Measurements from ENCODE around the gene HDAC4.

The HDAC4 gene

DNA sequence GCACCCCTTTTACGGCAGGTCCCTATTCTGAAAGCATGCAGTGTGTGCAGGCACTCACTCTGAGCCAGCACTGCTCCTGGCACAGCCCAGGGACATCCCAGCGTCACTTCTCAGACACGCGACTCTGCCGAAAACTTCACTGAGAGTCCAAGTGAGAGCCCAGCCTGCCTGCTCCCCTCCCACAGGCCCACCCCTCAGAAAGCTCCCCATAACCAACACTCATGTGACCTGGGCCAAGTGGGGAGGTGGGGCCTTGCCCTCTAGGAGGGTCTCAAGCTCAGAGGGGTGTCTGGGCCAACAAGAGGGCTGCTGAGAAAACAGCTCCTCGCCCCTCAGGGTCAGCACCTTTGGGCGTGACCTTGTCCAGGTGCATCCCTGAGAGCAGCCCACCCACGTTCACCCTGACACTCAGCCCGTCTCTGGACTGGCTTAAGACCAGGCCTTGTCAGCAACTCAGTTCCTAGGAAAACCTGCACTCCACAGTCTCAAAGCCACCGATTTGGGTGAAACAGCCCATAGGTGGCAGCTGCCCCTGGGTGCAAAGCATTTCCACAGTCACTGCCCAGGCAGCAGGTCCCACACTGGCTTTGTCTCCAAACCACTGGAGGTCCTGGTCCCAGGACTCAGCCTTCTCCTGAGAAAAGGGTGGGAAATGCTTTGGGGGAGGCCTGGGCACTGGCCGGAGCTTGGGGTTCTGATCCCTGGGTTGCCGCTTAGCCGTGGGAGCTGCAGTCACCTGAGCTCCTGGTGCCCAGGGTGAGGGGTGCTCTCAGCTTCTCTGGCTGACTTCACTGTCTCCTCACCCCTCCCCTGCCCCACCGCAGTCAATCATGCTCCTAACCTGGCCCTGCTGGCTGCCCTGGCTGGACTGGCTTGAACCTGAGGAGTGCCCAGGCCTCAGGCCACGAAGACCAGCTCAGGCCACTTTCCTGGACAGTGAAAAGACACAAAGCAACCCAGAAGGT lies 209.6 kb downstream of the HDAC4 start:
- DNase-seq (ENCODE audit: extremely low spot score): no peak
- ChIA-PET POLR2A (no interaction called here), CTCF (no interaction called here)
- no peak for TF ChIP-seq ELF4 (IDR thresholded peaks at IDR 0.05)
- no peak for TF ChIP-seq FOXM1 (IDR thresholded peaks at IDR 0.05; ENCODE audit: borderline replicate concordance)
- no peak for TF ChIP-seq NFRKB (IDR thresholded peaks at IDR 0.05)
- TF ChIP-seq LEF1 (IDR thresholded peaks at IDR 0.05; ENCODE audit: borderline replicate concordance): no peak
- no peak for TF ChIP-seq FOXK2 (IDR thresholded peaks at IDR 0.05)
- no peak for TF ChIP-seq FOXA1 (IDR thresholded peaks at IDR 0.05)
- TF ChIP-seq, protein P1, sequence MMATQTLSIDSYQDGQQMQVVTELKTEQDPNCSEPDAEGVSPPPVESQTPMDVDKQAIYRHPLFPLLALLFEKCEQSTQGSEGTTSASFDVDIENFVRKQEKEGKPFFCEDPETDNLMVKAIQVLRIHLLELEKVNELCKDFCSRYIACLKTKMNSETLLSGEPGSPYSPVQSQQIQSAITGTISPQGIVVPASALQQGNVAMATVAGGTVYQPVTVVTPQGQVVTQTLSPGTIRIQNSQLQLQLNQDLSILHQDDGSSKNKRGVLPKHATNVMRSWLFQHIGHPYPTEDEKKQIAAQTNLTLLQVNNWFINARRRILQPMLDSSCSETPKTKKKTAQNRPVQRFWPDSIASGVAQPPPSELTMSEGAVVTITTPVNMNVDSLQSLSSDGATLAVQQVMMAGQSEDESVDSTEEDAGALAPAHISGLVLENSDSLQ (IDR thresholded peaks at IDR 0.05): no peak
- TF ChIP-seq SUZ12 (IDR thresholded peaks at IDR 0.05): no peak
- no peak for TF ChIP-seq L3MBTL2 (conservative IDR thresholded peaks at IDR 0.05)
- TF ChIP-seq TARDBP (IDR thresholded peaks at IDR 0.05): no peak
- TF ChIP-seq HDGF (IDR thresholded peaks at IDR 0.05; ENCODE audit: borderline replicate concordance): no peak
- no peak for TF ChIP-seq CTBP1 (IDR thresholded peaks at IDR 0.05; ENCODE audit: borderline replicate concordance)
- no peak for TF ChIP-seq BHLHE40 (IDR thresholded peaks at IDR 0.05; ENCODE audit: borderline replicate concordance)
- no peak for TF ChIP-seq ARNT (IDR thresholded peaks at IDR 0.05)
- TF ChIP-seq SP1 (IDR thresholded peaks at IDR 0.05): no peak
- no peak for TF ChIP-seq ZNF384 (IDR thresholded peaks at IDR 0.05)

DNA sequence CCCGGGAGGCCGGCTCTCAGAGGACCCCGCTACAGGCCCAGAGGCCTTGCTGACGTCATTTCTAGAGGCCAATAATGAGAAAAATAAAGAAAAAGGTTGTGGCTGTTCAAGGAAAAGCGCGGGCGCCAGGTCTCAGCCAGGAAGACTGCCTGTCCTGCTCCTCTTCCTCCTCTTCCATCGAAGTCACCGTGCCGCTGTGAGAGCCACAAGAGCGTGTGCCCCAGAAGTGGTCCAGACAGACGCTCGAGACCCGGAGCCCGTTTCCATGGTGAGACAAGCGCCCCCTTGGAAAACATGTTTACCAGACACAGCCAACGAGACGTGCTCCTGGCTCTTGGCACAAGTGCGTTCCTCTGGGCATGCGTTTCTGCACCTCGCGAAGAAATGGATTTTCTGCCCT lies 210.5 kb downstream of the HDAC4 start:
- TF ChIP-seq NFRKB (IDR thresholded peaks at IDR 0.05) (no peak), SP1 (IDR thresholded peaks at IDR 0.05) (no peak), L3MBTL2 (conservative IDR thresholded peaks at IDR 0.05) (no peak), LEF1 (IDR thresholded peaks at IDR 0.05; ENCODE audit: borderline replicate concordance) (no peak), CTBP1 (IDR thresholded peaks at IDR 0.05; ENCODE audit: borderline replicate concordance) (no peak), TARDBP (IDR thresholded peaks at IDR 0.05) (no peak), FOXA1 (IDR thresholded peaks at IDR 0.05) (no peak), FOXM1 (IDR thresholded peaks at IDR 0.05; ENCODE audit: borderline replicate concordance) (no peak), ARNT (IDR thresholded peaks at IDR 0.05) (no peak), FOXK2 (IDR thresholded peaks at IDR 0.05) (no peak), ZNF384 (IDR thresholded peaks at IDR 0.05) (no peak), ELF4 (IDR thresholded peaks at IDR 0.05) (no peak), HDGF (IDR thresholded peaks at IDR 0.05; ENCODE audit: borderline replicate concordance) (no peak), SUZ12 (IDR thresholded peaks at IDR 0.05) (no peak), BHLHE40 (IDR thresholded peaks at IDR 0.05; ENCODE audit: borderline replicate concordance) (no peak)
- TF ChIP-seq, protein P1 (IDR thresholded peaks at IDR 0.05): no peak
- ChIA-PET CTCF (no interaction called here), POLR2A (no interaction called here)
- no peak for DNase-seq (ENCODE audit: extremely low spot score)

DNA sequence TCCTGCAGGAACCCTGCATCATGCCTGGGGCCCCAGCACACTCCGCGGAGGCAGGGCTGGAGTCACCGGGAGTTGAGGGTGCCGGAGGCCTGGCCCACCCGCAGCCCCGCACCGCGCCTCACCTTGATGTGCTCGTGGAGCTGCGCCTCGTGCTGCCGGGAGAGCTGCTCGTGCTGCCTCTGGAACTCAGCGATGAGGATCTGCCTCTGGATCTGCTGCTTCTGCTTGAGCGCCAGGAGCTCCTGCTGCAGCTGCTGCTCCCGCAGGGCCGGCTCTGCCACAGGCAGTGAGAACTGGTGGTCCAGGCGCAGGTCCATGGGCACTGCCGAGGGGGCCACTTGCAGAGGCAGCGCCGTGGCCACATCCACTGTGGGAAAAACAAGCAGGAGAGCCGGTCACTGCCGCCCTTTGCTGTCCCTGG lies 211.1 kb downstream of the HDAC4 start:
- DNase-seq (ENCODE audit: extremely low spot score): no peak
- CTCF ChIA-PET: no interaction called here
- POLR2A ChIA-PET: no interaction called here
- TF ChIP-seq ARNT (IDR thresholded peaks at IDR 0.05): no peak
- no peak for TF ChIP-seq FOXK2 (IDR thresholded peaks at IDR 0.05)
- no peak for TF ChIP-seq BHLHE40 (IDR thresholded peaks at IDR 0.05; ENCODE audit: borderline replicate concordance)
- TF ChIP-seq ZNF384 (IDR thresholded peaks at IDR 0.05): no peak
- no peak for TF ChIP-seq LEF1 (IDR thresholded peaks at IDR 0.05; ENCODE audit: borderline replicate concordance)
- TF ChIP-seq TARDBP (IDR thresholded peaks at IDR 0.05): no peak
- no peak for TF ChIP-seq L3MBTL2 (conservative IDR thresholded peaks at IDR 0.05)
- no peak for TF ChIP-seq SP1 (IDR thresholded peaks at IDR 0.05)
- no peak for TF ChIP-seq NFRKB (IDR thresholded peaks at IDR 0.05)
- TF ChIP-seq FOXA1 (IDR thresholded peaks at IDR 0.05): no peak
- no peak for TF ChIP-seq HDGF (IDR thresholded peaks at IDR 0.05; ENCODE audit: borderline replicate concordance)

DNA sequence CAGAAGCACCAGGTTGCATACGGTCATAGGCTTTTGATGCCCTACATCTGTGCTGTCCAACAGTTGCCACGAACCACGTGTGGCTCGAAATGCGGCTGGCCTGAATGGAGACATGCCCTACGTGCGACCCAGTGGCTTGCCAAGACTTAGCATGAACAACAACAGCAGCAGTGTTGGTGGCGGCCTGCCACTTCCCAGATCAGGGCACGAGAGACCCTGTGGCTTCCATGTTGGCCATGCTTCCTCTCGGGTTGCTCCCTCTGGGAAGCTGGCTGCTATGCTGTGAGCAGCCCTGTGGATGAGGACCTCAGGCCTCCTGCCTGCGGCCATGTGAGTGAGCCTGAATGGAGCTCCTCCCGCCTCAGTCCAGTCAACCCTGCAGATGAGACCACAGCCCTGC lies 212.3 kb downstream of the HDAC4 start:
- ChIA-PET POLR2A (no interaction called here), CTCF (no interaction called here)
- TF ChIP-seq FOXK2 (IDR thresholded peaks at IDR 0.05): no peak
- no peak for TF ChIP-seq NFRKB (IDR thresholded peaks at IDR 0.05)
- no peak for TF ChIP-seq LEF1 (IDR thresholded peaks at IDR 0.05; ENCODE audit: borderline replicate concordance)
- no peak for TF ChIP-seq CTBP1 (IDR thresholded peaks at IDR 0.05; ENCODE audit: borderline replicate concordance)
- TF ChIP-seq ELF4 (IDR thresholded peaks at IDR 0.05): no peak
- TF ChIP-seq ZNF384 (IDR thresholded peaks at IDR 0.05): no peak
- no peak for TF ChIP-seq FOXA1 (IDR thresholded peaks at IDR 0.05)
- TF ChIP-seq TARDBP (IDR thresholded peaks at IDR 0.05): no peak
- TF ChIP-seq SP1 (IDR thresholded peaks at IDR 0.05): no peak
- no peak for TF ChIP-seq L3MBTL2 (conservative IDR thresholded peaks at IDR 0.05)
- TF ChIP-seq HDGF (IDR thresholded peaks at IDR 0.05; ENCODE audit: borderline replicate concordance): no peak
- no peak for TF ChIP-seq FOXM1 (IDR thresholded peaks at IDR 0.05; ENCODE audit: borderline replicate concordance)
- DNase-seq (ENCODE audit: extremely low spot score): no peak

DNA sequence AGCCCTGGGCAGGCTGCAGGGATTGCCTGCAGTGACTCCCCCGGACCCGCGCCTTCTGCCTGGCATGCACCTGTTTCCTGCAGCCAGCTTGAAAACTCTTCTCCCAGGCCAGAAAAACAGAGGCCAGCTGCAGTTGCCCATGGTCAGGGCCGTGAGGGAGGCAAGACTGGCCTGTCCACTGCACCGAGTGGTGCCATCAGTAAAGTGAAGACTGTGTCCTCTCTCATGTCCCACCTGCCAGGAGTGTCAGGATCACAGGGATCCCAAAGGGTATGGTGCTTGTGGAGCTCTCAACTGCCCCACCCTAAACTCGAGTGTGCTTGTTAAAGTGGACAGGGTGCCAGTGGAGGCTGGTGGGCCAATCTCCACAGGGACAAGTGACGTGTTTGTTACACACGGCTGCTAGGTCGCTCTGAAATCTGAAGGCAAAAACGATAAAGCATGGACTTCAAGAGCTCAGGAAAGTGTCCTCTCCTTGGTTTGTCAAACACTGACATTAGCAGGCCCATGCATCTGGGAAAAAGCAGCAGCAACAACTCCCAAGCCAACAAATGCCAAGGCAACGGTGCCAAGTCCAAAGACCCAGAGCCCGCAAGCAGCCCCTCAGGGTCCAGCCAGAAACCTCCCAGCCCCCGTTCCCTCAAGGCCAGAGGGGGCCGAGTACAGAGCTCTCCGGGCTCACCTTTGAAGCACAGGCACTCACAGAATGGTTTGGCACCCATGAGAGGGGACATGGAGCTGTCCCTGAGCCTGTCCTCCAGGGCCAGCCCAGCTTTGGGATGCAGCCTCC lies 213.2 kb downstream of the HDAC4 start:
- CTCF ChIA-PET: no interaction called here
- POLR2A ChIA-PET: interaction anchor here (0.7 kb wide), 1 partner anchor 10 kb away, joined by 3 read pairs; no protein-coding TSS in a partner anchor
- TF ChIP-seq SP1 (IDR thresholded peaks at IDR 0.05) (no peak), TARDBP (IDR thresholded peaks at IDR 0.05) (no peak), FOXM1 (IDR thresholded peaks at IDR 0.05; ENCODE audit: borderline replicate concordance) (no peak), CTBP1 (IDR thresholded peaks at IDR 0.05; ENCODE audit: borderline replicate concordance) (no peak), BHLHE40 (IDR thresholded peaks at IDR 0.05; ENCODE audit: borderline replicate concordance) (no peak), NFRKB (IDR thresholded peaks at IDR 0.05) (no peak), LEF1 (IDR thresholded peaks at IDR 0.05; ENCODE audit: borderline replicate concordance) (no peak), HDGF (IDR thresholded peaks at IDR 0.05; ENCODE audit: borderline replicate concordance) (no peak), ZNF384 (IDR thresholded peaks at IDR 0.05) (no peak), L3MBTL2 (conservative IDR thresholded peaks at IDR 0.05) (no peak), ELF4 (IDR thresholded peaks at IDR 0.05) (no peak), SUZ12 (IDR thresholded peaks at IDR 0.05) (no peak), FOXA1 (IDR thresholded peaks at IDR 0.05) (no peak), FOXK2 (IDR thresholded peaks at IDR 0.05) (no peak), ARNT (IDR thresholded peaks at IDR 0.05) (no peak)
- TF ChIP-seq, protein P1 (IDR thresholded peaks at IDR 0.05): no peak
- DNase-seq (ENCODE audit: extremely low spot score): no peak

All from HEK293T (cell line).